ENCODE measurements around the gene VPS54.

GRCh38 chr2:63856303-63856603 is 163.0 kb downstream of the VPS54 start:
- TF ChIP-seq POLR2A (IDR thresholded peaks at IDR 0.05; ENCODE audit: low read depth, low read length) (no peak), PAX5 (IDR thresholded peaks at IDR 0.05; ENCODE audit: insufficient read depth, low read length, severe bottlenecking) (no peak), POLR2AphosphoS5 (IDR thresholded peaks at IDR 0.05; ENCODE audit: low read depth, low read length) (no peak), POU2F2 (IDR thresholded peaks at IDR 0.05; ENCODE audit: low read depth, low read length) (no peak)
